Breast epithelium (tissue), 4 donors: ENCODE measurements around the gene TNS1. TPM values are rescaled to one million over a fixed set of nuclear protein-coding genes. Genes with fewer than 3 reads are reported as not detected.

Source experiments
- DNase-seq, 2 donors: peaks; one replicate each; pipeline ENCODE4 v3.0.0-alpha.2; 2019; ENCODE audit warnings: low spot score in 2 of 2
- H3K27ac ChIP-seq, 2 donors: fragments of 200-600 bp; sonication (generic) in 1 of 2; one replicate each; pipeline ENCODE4 v1.5.1; 2016 to 2019; ENCODE audit warnings: mild to moderate bottlenecking in 1 of 2
- H3K27me3 ChIP-seq, 2 donors: fragments of 200-600 bp; sonication (generic) in 1 of 2; one replicate each; pipeline versions ENCODE4 v1.5.1 to v1.6.0; 2017 to 2019; ENCODE audit warnings: control low read depth in 1 of 2, mild to moderate bottlenecking in 1 of 2
- H3K36me3 ChIP-seq: fragments of 200-600 bp; one replicate; pipeline ENCODE4 v1.5.1; 2019
- H3K4me1 ChIP-seq, 2 donors: fragments of 200-600 bp; sonication (generic); one replicate each; pipeline ENCODE4 v1.5.1; 2016 to 2019; ENCODE audit warnings: control low read depth in 1 of 2
- H3K4me3 ChIP-seq, 3 donors: fragments of 200-600 bp; sonication (generic); 1 replicate in 2 of 3; 2 replicates in 1 of 3; pipeline ENCODE4 v1.5.1; 2016 to 2019; ENCODE audit warnings: mild to moderate bottlenecking in 3 of 3, moderate library complexity in 2 of 3
- H3K9me3 ChIP-seq, 2 donors: fragments of 200-600 bp; sonication (generic) in 1 of 2; one replicate each; pipeline ENCODE4 v1.5.1; 2016 to 2019; ENCODE audit warnings: control low read depth in 1 of 2
- POLR2A ChIP-seq: fragments of 450-650 bp; IDR thresholded peaks from one replicate; pipeline ENCODE4 v1.6.1; 2016; ENCODE audit warnings: antibody characterized with exemption, mild to moderate bottlenecking, moderate library complexity
- POLR2AphosphoS5 ChIP-seq, 3 donors: sonication (generic); formaldehyde crosslinking; IDR thresholded peaks; one replicate each; pipeline ENCODE4 v1.6.1; 2017; ENCODE audit warnings: antibody characterized with exemption in 3 of 3
- intact Hi-C: fragments of 100-400 bp; cut with DNase I; formaldehyde crosslinking; loops from one replicate; pipeline ENCODE4 v1.15.1; 2023; ENCODE audit warnings: low total_unique reads
- total RNA-seq, 3 donors: library from RNA; depleted of rRNA; stranded (reverse); fragments of >200 nt; gene quantifications; one replicate each; pipeline ENCODE4 v1.1.0, GENCODE V29; 2016
- TF ChIP-seq, protein P1 (sequence below), 3 donors: fragments of 450-650 bp; IDR thresholded peaks; one replicate each; pipeline ENCODE4 v1.5.1; 2016 to 2017; ENCODE audit warnings: antibody characterized with exemption in 3 of 3, mild to moderate bottlenecking in 3 of 3, moderate library complexity in 3 of 3

Gene TNS1
- total RNA-seq, 3 donors from 2014 or later: 141 to 577 (median 154) TPM

GRCh38 chr2:217868265-217868892 is 134.4 kb downstream of the TNS1 start:
- intact Hi-C loops: no loop called here
- TF ChIP-seq POLR2AphosphoS5 (IDR thresholded peaks at IDR 0.05): no peak
- no peak for TF ChIP-seq POLR2A
- TF ChIP-seq, protein P1, sequence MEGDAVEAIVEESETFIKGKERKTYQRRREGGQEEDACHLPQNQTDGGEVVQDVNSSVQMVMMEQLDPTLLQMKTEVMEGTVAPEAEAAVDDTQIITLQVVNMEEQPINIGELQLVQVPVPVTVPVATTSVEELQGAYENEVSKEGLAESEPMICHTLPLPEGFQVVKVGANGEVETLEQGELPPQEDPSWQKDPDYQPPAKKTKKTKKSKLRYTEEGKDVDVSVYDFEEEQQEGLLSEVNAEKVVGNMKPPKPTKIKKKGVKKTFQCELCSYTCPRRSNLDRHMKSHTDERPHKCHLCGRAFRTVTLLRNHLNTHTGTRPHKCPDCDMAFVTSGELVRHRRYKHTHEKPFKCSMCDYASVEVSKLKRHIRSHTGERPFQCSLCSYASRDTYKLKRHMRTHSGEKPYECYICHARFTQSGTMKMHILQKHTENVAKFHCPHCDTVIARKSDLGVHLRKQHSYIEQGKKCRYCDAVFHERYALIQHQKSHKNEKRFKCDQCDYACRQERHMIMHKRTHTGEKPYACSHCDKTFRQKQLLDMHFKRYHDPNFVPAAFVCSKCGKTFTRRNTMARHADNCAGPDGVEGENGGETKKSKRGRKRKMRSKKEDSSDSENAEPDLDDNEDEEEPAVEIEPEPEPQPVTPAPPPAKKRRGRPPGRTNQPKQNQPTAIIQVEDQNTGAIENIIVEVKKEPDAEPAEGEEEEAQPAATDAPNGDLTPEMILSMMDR (IDR thresholded peaks at IDR 0.05): no peak
- no peaks in the 10 kb centered on the region for H3K9me3 ChIP-seq
- H3K27ac ChIP-seq: peak overlapping the region in 1 of 2 donors; percentile 65
- no peak for DNase-seq
- H3K4me3 ChIP-seq: no peak overlapping the region
- H3K27me3 ChIP-seq: no peaks in the 10 kb centered on the region
- H3K36me3 ChIP-seq: no peaks in the 10 kb centered on the region
- no peaks in the 10 kb centered on the region for H3K4me1 ChIP-seq

GRCh38 chr2:217866457-217866856 is 136.3 kb downstream of the TNS1 start:
- Histone ChIP-seq H3K36me3 (no peaks in the 10 kb centered on the region), H3K27ac (peak overlapping the region in 1 of 2 donors; percentile 3), H3K9me3 (no peaks in the 10 kb centered on the region), H3K4me1 (no peaks in the 10 kb centered on the region), H3K4me3 (no peak overlapping the region), H3K27me3 (no peaks in the 10 kb centered on the region)
- intact Hi-C loops: no loop called here
- DNase-seq: no peak
- TF ChIP-seq POLR2A (no peak), POLR2AphosphoS5 (IDR thresholded peaks at IDR 0.05) (no peak)
- TF ChIP-seq, protein P1 (IDR thresholded peaks at IDR 0.05): no peak

- Histone ChIP-seq H3K4me1 (no peaks in the 10 kb centered on the region), H3K9me3 (no peaks in the 10 kb centered on the region), H3K27ac (no peak overlapping the region), H3K4me3 (no peak overlapping the region), H3K27me3 (no peaks in the 10 kb centered on the region), H3K36me3 (no peaks in the 10 kb centered on the region)
- no peak for DNase-seq
- no peak for TF ChIP-seq POLR2A
- no peak for TF ChIP-seq POLR2AphosphoS5 (IDR thresholded peaks at IDR 0.05)
- TF ChIP-seq, protein P1 (IDR thresholded peaks at IDR 0.05): no peak
- intact Hi-C loops: no loop called here
These were observed 137.6 kb downstream of the TNS1 start for GRCh38 chr2:217864963-217865772.

DNA sequence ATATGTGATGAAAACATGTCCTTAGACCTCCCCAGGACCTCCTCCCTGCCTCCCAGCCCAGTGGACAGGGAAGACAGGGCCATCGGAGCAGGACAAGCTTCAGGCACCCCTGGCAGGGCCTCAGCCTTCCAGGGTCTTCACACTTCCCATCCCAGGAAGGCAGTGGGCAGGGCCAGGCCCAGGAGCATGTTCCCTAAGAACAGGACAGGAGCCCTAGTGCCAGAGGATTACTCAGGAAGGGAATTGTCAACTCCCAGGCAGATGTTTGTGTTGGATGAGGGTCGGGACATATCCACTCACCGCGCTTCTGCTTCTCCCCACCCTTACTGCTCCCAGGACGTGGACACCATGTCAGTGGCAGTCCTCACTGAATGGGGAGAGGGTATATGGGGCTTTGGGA is 138.9 kb downstream of the TNS1 start:
- Histone ChIP-seq H3K4me1 (no peaks in the 10 kb centered on the region), H3K9me3 (no peaks in the 10 kb centered on the region), H3K36me3 (no peaks in the 10 kb centered on the region), H3K4me3 (no peak overlapping the region), H3K27me3 (no peaks in the 10 kb centered on the region), H3K27ac (peak overlapping the region in 1 of 2 donors; percentile 5)
- intact Hi-C loops: no loop called here
- no peak for TF ChIP-seq POLR2A
- no peak for TF ChIP-seq POLR2AphosphoS5 (IDR thresholded peaks at IDR 0.05)
- TF ChIP-seq, protein P1 (IDR thresholded peaks at IDR 0.05): no peak
- DNase-seq: no peak

DNA sequence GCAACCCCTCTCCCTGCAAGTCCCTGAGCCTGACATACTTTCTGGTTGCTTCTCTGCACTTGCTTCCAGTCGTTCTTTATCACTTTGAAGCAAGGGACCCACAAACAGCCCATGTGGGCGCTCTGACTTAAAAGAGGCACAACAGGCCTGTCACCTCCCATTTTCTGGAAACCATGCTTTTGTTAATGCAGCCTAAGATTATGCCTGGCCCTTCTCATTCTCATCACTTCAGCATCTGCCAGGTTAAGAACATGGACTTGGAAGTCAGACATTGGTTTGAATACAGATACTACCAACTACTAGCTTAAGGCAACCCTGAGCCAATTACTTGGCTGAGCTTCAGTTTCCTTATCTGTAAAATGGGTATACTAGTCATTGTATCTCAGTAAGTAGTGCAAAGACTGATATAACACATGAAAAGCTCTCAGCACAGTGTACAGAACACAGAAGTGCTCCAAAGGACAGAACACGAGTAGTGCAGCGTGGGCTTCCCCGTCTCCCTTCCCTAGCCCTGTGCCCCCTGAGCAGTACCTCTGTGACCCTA is 141.4 kb downstream of the TNS1 start:
- Histone ChIP-seq H3K36me3 (no peaks in the 10 kb centered on the region), H3K27me3 (no peaks in the 10 kb centered on the region), H3K9me3 (no peaks in the 10 kb centered on the region), H3K27ac (peak overlapping the region in 1 of 2 donors; percentile 8), H3K4me3 (no peak overlapping the region), H3K4me1 (no peaks in the 10 kb centered on the region)
- intact Hi-C loops: no loop called here
- TF ChIP-seq POLR2A (no peak), POLR2AphosphoS5 (IDR thresholded peaks at IDR 0.05) (no peak)
- TF ChIP-seq, protein P1 (IDR thresholded peaks at IDR 0.05): no peak
- no peak for DNase-seq
